Loucy (cell line): Measurements from ENCODE around the gene PDK3.
A peak's percentile ranks its signal among the peaks of the same experiment; 100 is the strongest.

ENCODE experiments used
- H2AFZ ChIP-seq: fragments of 200-600 bp; sonication (generic); 2 replicates; pipeline ENCODE4 v1.6.0; 2016; ENCODE audit warnings: antibody characterized with exemption, mild to moderate bottlenecking, low read length, moderate library complexity
- H3F3A ChIP-seq: fragments of 200-600 bp; 2 replicates; pipeline ENCODE4 v1.6.0; 2016; ENCODE audit warnings: antibody characterized with exemption, low read depth, mild to moderate bottlenecking
- H3K27me3 ChIP-seq: fragments of 200-600 bp; sonication (generic); 2 replicates; pipeline ENCODE4 v1.6.1; 2014; ENCODE audit warnings: low read length, mild to moderate bottlenecking; ENCODE audit not compliant: insufficient read depth, poor library complexity, severe bottlenecking
- H3K36me3 ChIP-seq: fragments of 200-600 bp; sonication (generic); 2 replicates; pipeline ENCODE4 v1.6.1; 2016; ENCODE audit warnings: low read length; ENCODE audit not compliant: insufficient read depth
- H3K4me1 ChIP-seq: fragments of 200-600 bp; sonication (generic); 2 replicates; pipeline ENCODE4 v1.5.1; 2014; ENCODE audit warnings: low read length, mild to moderate bottlenecking; ENCODE audit not compliant: insufficient read depth, poor library complexity, severe bottlenecking
- H3K4me2 ChIP-seq: fragments of 200-600 bp; sonication (generic); 2 replicates; pipeline ENCODE4 v1.6.0; 2014; ENCODE audit warnings: antibody characterized with exemption, low read length, low read depth, mild to moderate bottlenecking; ENCODE audit not compliant: poor library complexity, severe bottlenecking
- H3K4me3 ChIP-seq: fragments of 200-600 bp; sonication (generic); 2 replicates; pipeline ENCODE4 v1.5.1; 2014; ENCODE audit warnings: low read length, mild to moderate bottlenecking, mixed read lengths; ENCODE audit not compliant: poor library complexity, severe bottlenecking
- H3K79me2 ChIP-seq: fragments of 200-600 bp; sonication (generic); 2 replicates; pipeline ENCODE4 v1.6.1; 2014; ENCODE audit warnings: low read length; ENCODE audit not compliant: insufficient read depth
- H3K9ac ChIP-seq: fragments of 200-600 bp; sonication (generic); 2 replicates; pipeline ENCODE4 v1.6.0; 2014; ENCODE audit warnings: mild to moderate bottlenecking, low read depth, low read length, moderate library complexity; ENCODE audit not compliant: poor library complexity, severe bottlenecking
- H3K9me2 ChIP-seq: fragments of 200-600 bp; sonication (generic); replicated peaks from 2 replicates; pipeline ENCODE4 v1.6.1; 2016; ENCODE audit warnings: low read depth, low read length, mixed read lengths
- H3K9me3 ChIP-seq: fragments of 200-600 bp; sonication (generic); 2 replicates; pipeline ENCODE4 v1.6.1; 2014; ENCODE audit warnings: mild to moderate bottlenecking, antibody characterized with exemption, low read length, low read depth; ENCODE audit not compliant: insufficient read depth
- H4K20me1 ChIP-seq: fragments of 200-600 bp; sonication (generic); 2 replicates; pipeline ENCODE4 v1.6.0; 2014; ENCODE audit warnings: antibody characterized with exemption, low read length, mild to moderate bottlenecking; ENCODE audit not compliant: insufficient read depth, poor library complexity, severe bottlenecking
- EZH2phosphoT487 ChIP-seq: fragments of 200-600 bp; IDR thresholded peaks from 2 replicates; pipeline ENCODE4 v1.6.1; 2018; ENCODE audit warnings: antibody characterized with exemption, mild to moderate bottlenecking, moderate library complexity, borderline replicate concordance
- TF ChIP-seq, protein P1 (sequence below): fragments of 200-600 bp; sonication (generic); conservative IDR thresholded peaks from 2 replicates; pipeline ENCODE4 v1.5.1; 2014; ENCODE audit warnings: mild to moderate bottlenecking, antibody characterized with exemption, low read length

The PDK3 gene

DNA sequence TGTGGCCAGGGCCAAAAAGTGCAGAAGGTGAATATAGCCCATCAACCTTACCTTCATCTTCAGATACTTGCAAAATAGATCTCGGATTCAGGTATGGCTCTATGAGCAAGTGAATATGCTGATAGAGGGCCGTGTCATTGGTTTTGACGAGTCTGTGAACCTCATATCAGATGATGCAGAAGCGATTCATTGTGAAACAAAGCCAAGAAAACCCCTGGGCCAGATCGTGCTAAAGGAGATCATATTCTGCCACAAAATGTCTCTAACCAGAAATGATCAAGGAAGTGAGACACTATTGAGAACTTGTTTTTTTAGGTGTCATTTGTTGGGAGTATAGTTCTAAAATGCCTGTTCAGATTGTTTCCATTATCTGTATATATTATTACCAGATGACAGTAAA lies 48.3 kb downstream of the PDK3 start:
- H3K9me2 ChIP-seq: no peaks in the 10 kb centered on the region
- no peaks in the 10 kb centered on the region for H3K79me2 ChIP-seq
- H3K36me3 ChIP-seq: peaks cover 6% of the 10 kb centered on the region; the same call in 1 of the 2 replicates
- no peaks in the 10 kb centered on the region for H4K20me1 ChIP-seq
- no peaks in the 10 kb centered on the region for H3K9me3 ChIP-seq
- no peak overlapping the region for H3K4me2 ChIP-seq
- TF ChIP-seq EZH2phosphoT487: no peak
- TF ChIP-seq, protein P1, sequence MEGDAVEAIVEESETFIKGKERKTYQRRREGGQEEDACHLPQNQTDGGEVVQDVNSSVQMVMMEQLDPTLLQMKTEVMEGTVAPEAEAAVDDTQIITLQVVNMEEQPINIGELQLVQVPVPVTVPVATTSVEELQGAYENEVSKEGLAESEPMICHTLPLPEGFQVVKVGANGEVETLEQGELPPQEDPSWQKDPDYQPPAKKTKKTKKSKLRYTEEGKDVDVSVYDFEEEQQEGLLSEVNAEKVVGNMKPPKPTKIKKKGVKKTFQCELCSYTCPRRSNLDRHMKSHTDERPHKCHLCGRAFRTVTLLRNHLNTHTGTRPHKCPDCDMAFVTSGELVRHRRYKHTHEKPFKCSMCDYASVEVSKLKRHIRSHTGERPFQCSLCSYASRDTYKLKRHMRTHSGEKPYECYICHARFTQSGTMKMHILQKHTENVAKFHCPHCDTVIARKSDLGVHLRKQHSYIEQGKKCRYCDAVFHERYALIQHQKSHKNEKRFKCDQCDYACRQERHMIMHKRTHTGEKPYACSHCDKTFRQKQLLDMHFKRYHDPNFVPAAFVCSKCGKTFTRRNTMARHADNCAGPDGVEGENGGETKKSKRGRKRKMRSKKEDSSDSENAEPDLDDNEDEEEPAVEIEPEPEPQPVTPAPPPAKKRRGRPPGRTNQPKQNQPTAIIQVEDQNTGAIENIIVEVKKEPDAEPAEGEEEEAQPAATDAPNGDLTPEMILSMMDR: no peak
- H3K4me3 ChIP-seq: no peak overlapping the region
- H3K27me3 ChIP-seq: no peaks in the 10 kb centered on the region
- no peaks in the 10 kb centered on the region for H3K4me1 ChIP-seq
- no peak overlapping the region for H2AFZ ChIP-seq
- H3K9ac ChIP-seq: no peak overlapping the region
- no peaks in the 10 kb centered on the region for H3F3A ChIP-seq

DNA sequence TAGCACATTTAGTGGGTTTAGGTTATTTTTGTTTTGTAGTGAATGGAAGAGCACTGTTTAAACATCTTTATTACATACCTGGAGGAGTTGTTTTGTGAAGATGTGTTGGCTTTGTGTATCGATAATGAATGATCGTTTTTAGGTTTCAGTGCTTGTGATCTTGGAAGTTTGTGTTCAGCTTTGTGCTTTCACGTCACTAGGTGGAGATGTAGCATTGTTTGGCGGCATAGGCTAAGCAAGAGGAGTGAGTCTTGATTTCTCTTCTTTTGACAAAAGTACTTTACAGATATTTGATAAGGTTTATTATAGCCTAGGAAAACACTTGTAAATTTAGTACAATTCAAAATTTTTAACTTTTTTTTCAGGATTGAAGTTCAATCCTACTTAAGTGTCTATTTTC lies 50.4 kb downstream of the PDK3 start:
- Histone ChIP-seq H2AFZ (no peak overlapping the region), H3F3A (no peaks in the 10 kb centered on the region), H3K4me2 (no peak overlapping the region), H3K9me2 (no peaks in the 10 kb centered on the region), H3K36me3 (no peaks in the 10 kb centered on the region; the same call in 1 of the 2 replicates), H3K4me3 (no peak overlapping the region), H3K9ac (no peak overlapping the region), H3K79me2 (no peaks in the 10 kb centered on the region), H3K4me1 (no peaks in the 10 kb centered on the region), H4K20me1 (no peaks in the 10 kb centered on the region), H3K27me3 (no peaks in the 10 kb centered on the region), H3K9me3 (no peaks in the 10 kb centered on the region)
- no peak for TF ChIP-seq EZH2phosphoT487
- TF ChIP-seq, protein P1: peak; percentile 46

DNA sequence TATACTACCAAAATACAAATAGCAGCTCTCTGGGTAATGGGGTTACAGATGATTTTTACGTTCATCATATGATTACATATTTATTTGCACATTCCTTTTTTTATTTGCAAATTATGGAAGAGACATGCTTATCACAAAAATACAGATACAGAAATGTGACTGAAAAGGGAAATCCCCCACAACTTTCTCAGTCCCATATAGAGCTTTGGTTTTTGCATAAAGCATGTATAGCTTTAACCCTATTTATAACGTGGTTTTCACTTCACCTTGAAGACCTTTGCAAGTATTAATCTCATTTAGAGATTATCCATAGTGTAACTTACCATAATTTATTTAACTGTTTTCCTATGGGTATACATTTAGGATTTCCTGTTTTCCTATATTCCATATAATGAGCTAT lies 55.4 kb downstream of the PDK3 start:
- no peaks in the 10 kb centered on the region for H3K27me3 ChIP-seq
- H4K20me1 ChIP-seq: no peaks in the 10 kb centered on the region
- TF ChIP-seq, protein P1: no peak
- TF ChIP-seq EZH2phosphoT487: no peak

More for the DNA sequence above, 55.4 kb downstream of the PDK3 start:
- H3K4me1 ChIP-seq: no peaks in the 10 kb centered on the region
- no peak overlapping the region for H3K4me2 ChIP-seq
- no peaks in the 10 kb centered on the region for H3K79me2 ChIP-seq
- H3K4me3 ChIP-seq: no peak overlapping the region
- H3K9me2 ChIP-seq: no peaks in the 10 kb centered on the region
- H3K9me3 ChIP-seq: no peaks in the 10 kb centered on the region
- no peaks in the 10 kb centered on the region for H3F3A ChIP-seq
- H3K36me3 ChIP-seq: no peaks in the 10 kb centered on the region; the same call in 1 of the 2 replicates
- no peak overlapping the region for H2AFZ ChIP-seq
- H3K9ac ChIP-seq: no peak overlapping the region
